Measurements from ENCODE around the gene DOK5. TPM values are rescaled to one million over a fixed set of nuclear protein-coding genes. Genes with fewer than 3 reads are reported as not detected.

Gene DOK5
- total RNA-seq, 1 donor from 2014 or later, result not detected

- no peak for ATAC-seq (ENCODE audit: low read depth)
- Mint-ChIP-seq H3K4me3 (no peak overlapping the region), H3K36me3 (ENCODE audit: low read depth) (no peaks in the 10 kb centered on the region), H3K4me1 (no peaks in the 10 kb centered on the region), H3K27me3 (no peaks in the 10 kb centered on the region), H3K27ac (no peak overlapping the region), H3K9me3 (peaks cover 2% of the 10 kb centered on the region)
- ChIA-PET POLR2A (no interaction called here), CTCF (no interaction called here)
- DNase-seq, result no peak
- intact Hi-C loops (cut with micrococcal nuclease), result no loop called here
- TF ChIP-seq CTCF (IDR thresholded peaks at IDR 0.05), result no peak
Observed at GRCh38 chr20:54452277-54452676, 23.1 kb upstream of the DOK5 start.

- no peaks in the 10 kb centered on the region for H3K36me3 Mint-ChIP-seq (ENCODE audit: low read depth)
- ChIA-PET POLR2A (no interaction called here), CTCF (no interaction called here)
- peaks cover 2% of the 10 kb centered on the region for H3K9me3 Mint-ChIP-seq
- H3K27me3 Mint-ChIP-seq, result no peaks in the 10 kb centered on the region
- H3K27ac Mint-ChIP-seq, result no peak overlapping the region
- H3K4me1 Mint-ChIP-seq, result no peaks in the 10 kb centered on the region
- no peak for TF ChIP-seq CTCF (IDR thresholded peaks at IDR 0.05)
- ATAC-seq (ENCODE audit: low read depth) (no peak), DNase-seq (no peak)
- intact Hi-C loops (cut with micrococcal nuclease), result no loop called here
- H3K4me3 Mint-ChIP-seq, result no peak overlapping the region
Observed at GRCh38 chr20:54454982-54455381, 20.4 kb upstream of the DOK5 start.

- no peak for DNase-seq
- no peak overlapping the region for H3K27ac Mint-ChIP-seq
- intact Hi-C loops (cut with micrococcal nuclease), result no loop called here
- H3K27me3 Mint-ChIP-seq, result no peaks in the 10 kb centered on the region
- ATAC-seq (ENCODE audit: low read depth), result no peak
- TF ChIP-seq CTCF (IDR thresholded peaks at IDR 0.05), result no peak
- no peaks in the 10 kb centered on the region for H3K4me1 Mint-ChIP-seq
- ChIA-PET POLR2A (no interaction called here), CTCF (no interaction called here)
- H3K4me3 Mint-ChIP-seq, result no peak overlapping the region
- no peaks in the 10 kb centered on the region for H3K36me3 Mint-ChIP-seq (ENCODE audit: low read depth)
- H3K9me3 Mint-ChIP-seq, result peaks cover 2% of the 10 kb centered on the region
Observed at GRCh38 chr20:54456423-54456822, 19.0 kb upstream of the DOK5 start.

GRCh38 chr20:54456961-54457360 is 18.4 kb upstream of the DOK5 start:
- DNase-seq (no peak), ATAC-seq (ENCODE audit: low read depth) (no peak)
- ChIA-PET CTCF (no interaction called here), POLR2A (no interaction called here)
- Mint-ChIP-seq H3K36me3 (ENCODE audit: low read depth) (no peaks in the 10 kb centered on the region), H3K4me1 (no peaks in the 10 kb centered on the region), H3K9me3 (peaks cover 2% of the 10 kb centered on the region), H3K4me3 (no peak overlapping the region), H3K27me3 (no peaks in the 10 kb centered on the region), H3K27ac (no peak overlapping the region)
- intact Hi-C loops (cut with micrococcal nuclease), result no loop called here
- no peak for TF ChIP-seq CTCF (IDR thresholded peaks at IDR 0.05)

GRCh38 chr20:54458219-54458618 is 17.2 kb upstream of the DOK5 start:
- Mint-ChIP-seq H3K4me1 (no peaks in the 10 kb centered on the region), H3K9me3 (no peaks in the 10 kb centered on the region), H3K27ac (no peak overlapping the region), H3K36me3 (ENCODE audit: low read depth) (no peaks in the 10 kb centered on the region), H3K27me3 (no peaks in the 10 kb centered on the region), H3K4me3 (no peak overlapping the region)
- POLR2A ChIA-PET, result no interaction called here
- TF ChIP-seq CTCF (IDR thresholded peaks at IDR 0.05), result no peak
- DNase-seq (no peak), ATAC-seq (ENCODE audit: low read depth) (no peak)
- CTCF ChIA-PET, result no interaction called here
- intact Hi-C loops (cut with micrococcal nuclease), result no loop called here

Measured in activated B cell treated with CpG ODN at 0.5 μM for 24 hours (primary cell).